ENCODE results near the gene KRT28. TPM values are rescaled to one million over a fixed set of nuclear protein-coding genes. Genes with fewer than 3 reads are reported as not detected.

Gene KRT28
- total RNA-seq, 4 donors from 2014 or later: not detected

GRCh38 chr17:40794466-40794865 lies 5.3 kb downstream of the KRT28 start:
- H3K9me3 ChIP-seq: no peaks in the 10 kb centered on the region
- no peak for ATAC-seq
- in situ Hi-C loops (cut with MboI; ENCODE audit: low sequenced_read_pairs in 4 of 4) (loop anchor here in 3 of 4 donors (10.0 kb wide), 2 partner anchors 170 to 180 kb away; no protein-coding TSS in a partner anchor), intact Hi-C loops (cut with DNase I; ENCODE audit: low total_unique reads) (no loop called here)
- no peaks in the 10 kb centered on the region for H3K4me1 ChIP-seq
- no peak overlapping the region for H3K27ac ChIP-seq
- no peak overlapping the region for H3K4me3 ChIP-seq
- no peak for DNase-seq
- TF ChIP-seq POLR2A (IDR thresholded peaks at IDR 0.05): no peak
- TF ChIP-seq, protein P1, sequence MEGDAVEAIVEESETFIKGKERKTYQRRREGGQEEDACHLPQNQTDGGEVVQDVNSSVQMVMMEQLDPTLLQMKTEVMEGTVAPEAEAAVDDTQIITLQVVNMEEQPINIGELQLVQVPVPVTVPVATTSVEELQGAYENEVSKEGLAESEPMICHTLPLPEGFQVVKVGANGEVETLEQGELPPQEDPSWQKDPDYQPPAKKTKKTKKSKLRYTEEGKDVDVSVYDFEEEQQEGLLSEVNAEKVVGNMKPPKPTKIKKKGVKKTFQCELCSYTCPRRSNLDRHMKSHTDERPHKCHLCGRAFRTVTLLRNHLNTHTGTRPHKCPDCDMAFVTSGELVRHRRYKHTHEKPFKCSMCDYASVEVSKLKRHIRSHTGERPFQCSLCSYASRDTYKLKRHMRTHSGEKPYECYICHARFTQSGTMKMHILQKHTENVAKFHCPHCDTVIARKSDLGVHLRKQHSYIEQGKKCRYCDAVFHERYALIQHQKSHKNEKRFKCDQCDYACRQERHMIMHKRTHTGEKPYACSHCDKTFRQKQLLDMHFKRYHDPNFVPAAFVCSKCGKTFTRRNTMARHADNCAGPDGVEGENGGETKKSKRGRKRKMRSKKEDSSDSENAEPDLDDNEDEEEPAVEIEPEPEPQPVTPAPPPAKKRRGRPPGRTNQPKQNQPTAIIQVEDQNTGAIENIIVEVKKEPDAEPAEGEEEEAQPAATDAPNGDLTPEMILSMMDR (IDR thresholded peaks at IDR 0.05 in 4 of 5, conservative IDR thresholded peaks at IDR 0.05 in 1 of 5): no peak
- peaks cover 4 to 33% (median 20%) of the 10 kb centered on the region in 3 donors for H3K27me3 ChIP-seq
- no peaks in the 10 kb centered on the region for H3K36me3 ChIP-seq

DNA sequence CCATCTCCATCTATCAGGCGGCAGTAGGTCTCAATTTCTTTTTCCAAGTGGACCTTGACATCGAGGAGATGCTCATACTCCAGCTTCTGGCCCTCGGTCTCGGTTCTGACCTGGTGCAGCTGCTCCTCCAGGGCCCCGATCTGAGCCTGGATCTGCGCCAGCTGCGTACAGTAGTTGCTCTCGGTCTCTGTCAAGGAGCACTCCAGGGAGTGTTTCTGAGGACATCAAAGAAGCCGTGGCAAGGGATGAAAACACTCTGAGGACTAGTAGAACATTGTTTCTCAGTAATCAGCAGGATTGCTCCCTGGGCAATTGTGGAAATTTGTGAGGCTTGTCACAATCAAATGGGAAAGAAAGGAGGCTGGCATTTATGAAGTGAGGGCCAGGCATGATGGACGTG lies 5.9 kb downstream of the KRT28 start:
- DNase-seq (no peak), ATAC-seq (no peak)
- intact Hi-C loops (cut with DNase I; ENCODE audit: low total_unique reads) (no loop called here), in situ Hi-C loops (cut with MboI; ENCODE audit: low sequenced_read_pairs in 4 of 4) (loop anchor here in 3 of 4 donors (10.0 kb wide), 2 partner anchors 169 to 179 kb away; no protein-coding TSS in a partner anchor)
- Histone ChIP-seq H3K4me3 (no peak overlapping the region), H3K27ac (no peak overlapping the region), H3K27me3 (peaks cover 3 to 32% (median 20%) of the 10 kb centered on the region in 3 donors), H3K4me1 (no peaks in the 10 kb centered on the region), H3K9me3 (no peaks in the 10 kb centered on the region), H3K36me3 (no peaks in the 10 kb centered on the region)
- no peak for TF ChIP-seq POLR2A (IDR thresholded peaks at IDR 0.05)
- TF ChIP-seq, protein P1 (IDR thresholded peaks at IDR 0.05 in 4 of 5, conservative IDR thresholded peaks at IDR 0.05 in 1 of 5): no peak

- intact Hi-C loops (cut with DNase I; ENCODE audit: low total_unique reads) (loop anchor here (2.0 kb wide), 1 partner anchor 171 kb away; no protein-coding TSS in a partner anchor), in situ Hi-C loops (cut with MboI; ENCODE audit: low sequenced_read_pairs in 4 of 4) (loop anchor here in 3 of 4 donors (10.0 kb wide), 2 partner anchors 167 to 177 kb away; no protein-coding TSS in a partner anchor)
- H3K36me3 ChIP-seq: no peaks in the 10 kb centered on the region
- H3K27ac ChIP-seq: no peak overlapping the region
- ATAC-seq (no peak), DNase-seq (no peak)
- H3K4me3 ChIP-seq: no peak overlapping the region
- peaks cover 3 to 23% (median 7%) of the 10 kb centered on the region in 3 donors for H3K27me3 ChIP-seq
- TF ChIP-seq, protein P1 (IDR thresholded peaks at IDR 0.05 in 4 of 5, conservative IDR thresholded peaks at IDR 0.05 in 1 of 5): peak in 4 of 5 experiments; percentile 7 to 47 (median 40)
- no peak for TF ChIP-seq POLR2A (IDR thresholded peaks at IDR 0.05)
- H3K4me1 ChIP-seq: no peaks in the 10 kb centered on the region
- no peaks in the 10 kb centered on the region for H3K9me3 ChIP-seq
Observed at GRCh38 chr17:40791787-40792436, 7.8 kb downstream of the KRT28 start.

- in situ Hi-C loops (cut with MboI; ENCODE audit: low sequenced_read_pairs in 4 of 4) (loop anchor here in 3 of 4 donors (10.0 kb wide), 2 partner anchors 166 to 176 kb away; no protein-coding TSS in a partner anchor), intact Hi-C loops (cut with DNase I; ENCODE audit: low total_unique reads) (loop anchor here (2.0 kb wide), 1 partner anchor 170 kb away; no protein-coding TSS in a partner anchor)
- ATAC-seq: no peak
- no peak for TF ChIP-seq POLR2A (IDR thresholded peaks at IDR 0.05)
- TF ChIP-seq, protein P1 (IDR thresholded peaks at IDR 0.05 in 4 of 5, conservative IDR thresholded peaks at IDR 0.05 in 1 of 5): no peak
- no peak for DNase-seq
- H3K9me3 ChIP-seq: no peaks in the 10 kb centered on the region
- H3K4me3 ChIP-seq: no peak overlapping the region
- no peaks in the 10 kb centered on the region for H3K4me1 ChIP-seq
- H3K36me3 ChIP-seq: no peaks in the 10 kb centered on the region
- no peak overlapping the region for H3K27ac ChIP-seq
- peaks cover 0 to 16% (median under 1%) of the 10 kb centered on the region in 3 donors for H3K27me3 ChIP-seq
Observed at GRCh38 chr17:40791111-40791510, 8.6 kb downstream of the KRT28 start.
